Adrenal gland (tissue), 5 donors: ENCODE data around the gene PDCD11.

Source experiments
- CTCF ChIP-seq, 6 experiments: fragments of 450-650 bp in 4 of 6; fragments of 200-600 bp in 2 of 6; sonication (generic) in 1 of 6; IDR thresholded peaks; 1 replicate in 5 of 6; 2 replicates in 1 of 6; pipeline versions ENCODE4 v1.5.1 to v1.8.0; 2016 to 2021; ENCODE audit warnings: antibody characterized with exemption in 6 of 6, mild to moderate bottlenecking in 2 of 6, moderate library complexity in 1 of 6
- POLR2A ChIP-seq, 2 donors: fragments of 450-650 bp; IDR thresholded peaks; one replicate each; pipeline ENCODE4 v1.6.1; 2017; ENCODE audit warnings: antibody characterized with exemption in 2 of 2, mild to moderate bottlenecking in 2 of 2, moderate library complexity in 1 of 2
- donor health status: DM: no; HTN: no; CAD: no.

- no peak for TF ChIP-seq CTCF (IDR thresholded peaks at IDR 0.05)
- TF ChIP-seq POLR2A (IDR thresholded peaks at IDR 0.05): no peak
Measured at GRCh38 chr10:103395754-103396066, 716 bp upstream of the PDCD11 start.
